Glomerular endothelial cell (primary cell): ENCODE results near the gene CAPN7. TPM values are rescaled to one million over a fixed set of nuclear protein-coding genes. Genes with fewer than 3 reads are reported as not detected.
A peak's percentile ranks its signal among the peaks of the same experiment; 100 is the strongest.

Source experiments
- DNase-seq: peaks from one replicate; pipeline ENCODE4 v3.0.0-alpha.2; 2011; ENCODE audit warnings: low read depth, low spot score; ENCODE audit errors: extremely low read depth
- total RNA-seq: library from RNA; depleted of rRNA; stranded (reverse); fragments of >200 nt; gene quantifications from 2 replicates; pipeline ENCODE4 v1.2.3, GENCODE V29; 2015

The CAPN7 gene
- total RNA-seq, 1 donor from 2014 or later: 28.4 TPM

GRCh38 chr3:15294929-15295328, 88.9 kb downstream of the CAPN7 start:
- no peak for DNase-seq

- peak; percentile 98 for DNase-seq
Measured at GRCh38 chr3:15295506-15295905, 89.5 kb downstream of the CAPN7 start.

GRCh38 chr3:15297608-15298350, 91.7 kb downstream of the CAPN7 start:
- DNase-seq: no peak

GRCh38 chr3:15298504-15298903, 92.5 kb downstream of the CAPN7 start:
- no peak for DNase-seq

- no peak for DNase-seq
Measured at GRCh38 chr3:15299036-15299435, 93.0 kb downstream of the CAPN7 start.

GRCh38 chr3:15300323-15301078, 94.5 kb downstream of the CAPN7 start:
- peak; percentile 89 for DNase-seq

GRCh38 chr3:15301761-15302160, 95.7 kb downstream of the CAPN7 start:
- no peak for DNase-seq

Other genes with a start within 250 kb of the CAPN7 start
- gene MRPS25, start 140.9 kb upstream of the CAPN7 start, total RNA-seq: 18.1 and 55.6 TPM in 2 replicates
- 15.4 and 19.7 TPM in 2 replicates for gene RBSN, start 107.1 kb upstream of the CAPN7 start, total RNA-seq
- gene SH3BP5, start 126.3 kb downstream of the CAPN7 start, total RNA-seq: 204 and 219 TPM in 2 replicates
- 13.7 and 19.6 TPM in 2 replicates for gene METTL6, start 221.3 kb downstream of the CAPN7 start, total RNA-seq
- gene EAF1, start 221.4 kb downstream of the CAPN7 start, total RNA-seq: 26.4 and 28.6 TPM in 2 replicates